Trophoblast cell (in vitro differentiated cells and primary cell): ENCODE results near the gene MMS19.

Experiments
- DNase-seq, 2 donors: peaks; one replicate each; pipeline ENCODE4 v3.0.0-alpha.2; 2016
- H2AFZ ChIP-seq: 2 replicates; pipeline ENCODE4 v1.6.1; 2013; ENCODE audit warnings: low read length, moderate library complexity, mild to moderate bottlenecking; ENCODE audit not compliant: insufficient read depth, poor library complexity
- H2AK5ac ChIP-seq: 2 replicates; pipeline ENCODE4 v1.6.1; 2013; ENCODE audit warnings: mild to moderate bottlenecking, low read length
- H2BK120ac ChIP-seq: 2 replicates; pipeline ENCODE4 v1.6.1; 2013; ENCODE audit warnings: low read length, mild to moderate bottlenecking, moderate library complexity; ENCODE audit not compliant: insufficient read depth, poor library complexity
- H2BK12ac ChIP-seq: 2 replicates; pipeline ENCODE4 v1.6.1; 2013; ENCODE audit warnings: mild to moderate bottlenecking, low read length, moderate library complexity
- H2BK5ac ChIP-seq: 2 replicates; pipeline ENCODE4 v1.6.1; 2013; ENCODE audit warnings: low read length, low read depth, moderate library complexity, mild to moderate bottlenecking; ENCODE audit not compliant: poor library complexity
- H3K14ac ChIP-seq: 2 replicates; pipeline ENCODE4 v1.6.1; 2013; ENCODE audit warnings: mild to moderate bottlenecking, low read length
- H3K18ac ChIP-seq: 2 replicates; pipeline ENCODE4 v1.6.1; 2013; ENCODE audit warnings: mild to moderate bottlenecking, low read length
- H3K23ac ChIP-seq: 2 replicates; pipeline ENCODE4 v1.6.1; 2013; ENCODE audit warnings: low read length
- H3K27ac ChIP-seq: 2 replicates; pipeline ENCODE4 v1.5.1; 2013; ENCODE audit warnings: low read depth, mild to moderate bottlenecking, inconsistent platforms, low read length, moderate library complexity
- H3K27me3 ChIP-seq: 2 replicates; pipeline ENCODE4 v1.6.1; 2013; ENCODE audit warnings: inconsistent platforms, mild to moderate bottlenecking, low read length, moderate library complexity; ENCODE audit not compliant: insufficient read depth
- H3K36me3 ChIP-seq, 2 experiments: 1 replicate in 1 of 2; 2 replicates in 1 of 2; pipeline ENCODE4 v1.6.1; 2013; ENCODE audit warnings: low read length in 2 of 2, mild to moderate bottlenecking in 2 of 2, moderate library complexity in 1 of 2; ENCODE audit not compliant: insufficient read depth in 2 of 2, control insufficient read depth in 1 of 2
- H3K4ac ChIP-seq: 2 replicates; pipeline ENCODE4 v1.6.1; 2013; ENCODE audit warnings: low read depth, mild to moderate bottlenecking, low read length, moderate library complexity
- H3K4me1 ChIP-seq, 2 experiments: 1 replicate in 1 of 2; 2 replicates in 1 of 2; pipeline ENCODE4 v1.6.1; 2013; ENCODE audit warnings: low read length in 2 of 2, mild to moderate bottlenecking in 2 of 2, moderate library complexity in 1 of 2; ENCODE audit not compliant: insufficient read depth in 2 of 2, control insufficient read depth in 1 of 2
- H3K4me2 ChIP-seq: 2 replicates; pipeline ENCODE4 v1.6.1; 2013; ENCODE audit warnings: inconsistent platforms, mild to moderate bottlenecking, low read length, moderate library complexity
- H3K4me3 ChIP-seq: 2 replicates; pipeline ENCODE4 v1.5.1; 2013; ENCODE audit warnings: mild to moderate bottlenecking, low read depth, low read length, inconsistent platforms
- H3K79me1 ChIP-seq: one replicate; pipeline ENCODE4 v1.6.1; 2013; ENCODE audit warnings: low read length
- H3K79me2 ChIP-seq: 2 replicates; pipeline ENCODE4 v1.6.1; 2013; ENCODE audit warnings: low read length, mild to moderate bottlenecking; ENCODE audit not compliant: control insufficient read depth, insufficient read depth, poor library complexity
- H3K9ac ChIP-seq: 2 replicates; pipeline ENCODE4 v1.6.1; 2013; ENCODE audit warnings: mild to moderate bottlenecking, low read length
- H3K9me3 ChIP-seq: 2 replicates; pipeline ENCODE4 v1.6.1; 2013; ENCODE audit warnings: low read depth, mild to moderate bottlenecking, control low read depth, inconsistent platforms, low read length; ENCODE audit not compliant: insufficient read depth
- H4K12ac ChIP-seq: 2 replicates; pipeline ENCODE4 v1.6.1; 2013; ENCODE audit warnings: low read depth, mild to moderate bottlenecking, low read length, moderate library complexity
- H4K8ac ChIP-seq: 2 replicates; pipeline ENCODE4 v1.6.1; 2013; ENCODE audit warnings: low read depth, mild to moderate bottlenecking, low read length, moderate library complexity
- H4K91ac ChIP-seq: one replicate; pipeline ENCODE4 v1.6.1; 2013; ENCODE audit warnings: low read depth, mild to moderate bottlenecking, low read length, moderate library complexity
- WGBS: extraction: QIAGEN DNeasy Blood & Tissue Kit; methylation state at CpG from one replicate; pipeline ENCODE4 v1.1.7; 2013; ENCODE audit warnings: missing lambda C conversion rate; ENCODE audit not compliant: insufficient read length, insufficient coverage; ENCODE audit errors: extremely low coverage; 5-methylcytosine and 5-hydroxymethylcytosine counted together

Gene MMS19

DNA sequence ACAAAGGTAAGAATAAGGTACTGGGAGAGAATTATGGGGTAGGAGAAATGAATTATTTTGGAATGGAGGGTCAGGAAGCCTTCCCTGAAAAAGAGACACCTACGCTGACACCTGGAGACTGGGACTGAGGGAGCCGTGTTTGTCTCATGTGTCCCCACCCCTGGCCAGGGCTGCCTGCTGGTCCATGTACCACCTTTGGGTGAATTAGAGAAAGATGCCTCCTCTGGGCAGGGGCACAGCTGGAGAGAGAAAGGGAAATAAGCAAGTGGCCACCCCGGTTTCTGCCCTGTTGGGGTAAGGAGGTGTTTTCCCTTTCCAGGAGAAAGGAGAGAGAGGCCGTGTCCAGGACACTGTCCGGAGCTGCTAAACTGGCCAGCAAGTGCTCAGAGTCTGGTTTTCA lies 22.3 kb upstream of the MMS19 start:
- H3K14ac ChIP-seq: no peak overlapping the region
- H2BK12ac ChIP-seq: no peak overlapping the region
- peaks cover 8 to 11% of the 10 kb centered on the region in 2 experiments for H3K4me1 ChIP-seq
- no peak overlapping the region for H2BK120ac ChIP-seq
- H3K27me3 ChIP-seq: no peaks in the 10 kb centered on the region
- no peak overlapping the region for H3K4me2 ChIP-seq
- no peaks in the 10 kb centered on the region for H3K36me3 ChIP-seq
- DNase-seq: no peak
- H3K9me3 ChIP-seq: no peaks in the 10 kb centered on the region
- no peak overlapping the region for H3K27ac ChIP-seq
- H2BK5ac ChIP-seq: no peak overlapping the region
- H4K91ac ChIP-seq: no peak overlapping the region
- no peak overlapping the region for H3K23ac ChIP-seq
- H2AFZ ChIP-seq: no peak overlapping the region
- H3K18ac ChIP-seq: no peak overlapping the region
- H4K8ac ChIP-seq: no peak overlapping the region
- no peak overlapping the region for H3K4ac ChIP-seq
- H3K79me2 ChIP-seq: peaks cover 1% of the 10 kb centered on the region
- no peak overlapping the region for H4K12ac ChIP-seq
- no peak overlapping the region for H3K9ac ChIP-seq
- H3K4me3 ChIP-seq: no peak overlapping the region
- WGBS: no CpG with 5 or more reads among the region's 5 CpGs
- no peak overlapping the region for H2AK5ac ChIP-seq
- H3K79me1 ChIP-seq: no peaks in the 10 kb centered on the region

DNA sequence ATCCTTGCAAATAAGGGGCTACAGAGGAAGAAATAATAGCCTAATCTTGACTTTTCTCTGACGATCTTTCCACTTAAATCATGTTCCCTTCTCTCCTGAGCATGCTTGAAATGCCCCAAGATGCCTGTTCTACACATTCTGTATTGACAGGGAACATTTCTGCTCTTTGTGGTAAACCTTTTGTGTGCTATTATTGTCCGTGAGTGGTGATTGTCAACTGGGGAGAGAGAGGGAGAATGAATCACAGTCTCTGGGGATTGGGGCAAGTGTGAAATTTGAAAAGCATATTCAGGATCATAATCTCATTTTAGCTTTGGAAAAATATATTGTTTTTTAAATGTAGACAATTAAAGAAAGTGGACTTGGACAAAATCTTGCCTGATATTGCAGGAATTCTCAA lies 21.1 kb upstream of the MMS19 start:
- H3K14ac ChIP-seq: no peak overlapping the region
- no peak overlapping the region for H3K4me3 ChIP-seq
- H3K4me2 ChIP-seq: no peak overlapping the region
- peaks cover 1% of the 10 kb centered on the region for H3K79me2 ChIP-seq
- WGBS: no CpG with 5 or more reads among the region's 2 CpGs
- H4K8ac ChIP-seq: no peak overlapping the region
- H3K27ac ChIP-seq: no peak overlapping the region
- no peaks in the 10 kb centered on the region for H3K36me3 ChIP-seq
- no peak overlapping the region for H3K23ac ChIP-seq
- H2BK120ac ChIP-seq: no peak overlapping the region
- no peak for DNase-seq
- H2AFZ ChIP-seq: no peak overlapping the region
- no peaks in the 10 kb centered on the region for H3K79me1 ChIP-seq
- no peak overlapping the region for H3K9ac ChIP-seq
- H3K18ac ChIP-seq: no peak overlapping the region
- H3K4me1 ChIP-seq: peaks cover 8 to 11% of the 10 kb centered on the region in 2 experiments
- no peaks in the 10 kb centered on the region for H3K9me3 ChIP-seq
- H2BK12ac ChIP-seq: no peak overlapping the region
- H2BK5ac ChIP-seq: no peak overlapping the region
- H3K4ac ChIP-seq: no peak overlapping the region
- H4K12ac ChIP-seq: no peak overlapping the region
- no peaks in the 10 kb centered on the region for H3K27me3 ChIP-seq
- no peak overlapping the region for H2AK5ac ChIP-seq
- no peak overlapping the region for H4K91ac ChIP-seq

DNA sequence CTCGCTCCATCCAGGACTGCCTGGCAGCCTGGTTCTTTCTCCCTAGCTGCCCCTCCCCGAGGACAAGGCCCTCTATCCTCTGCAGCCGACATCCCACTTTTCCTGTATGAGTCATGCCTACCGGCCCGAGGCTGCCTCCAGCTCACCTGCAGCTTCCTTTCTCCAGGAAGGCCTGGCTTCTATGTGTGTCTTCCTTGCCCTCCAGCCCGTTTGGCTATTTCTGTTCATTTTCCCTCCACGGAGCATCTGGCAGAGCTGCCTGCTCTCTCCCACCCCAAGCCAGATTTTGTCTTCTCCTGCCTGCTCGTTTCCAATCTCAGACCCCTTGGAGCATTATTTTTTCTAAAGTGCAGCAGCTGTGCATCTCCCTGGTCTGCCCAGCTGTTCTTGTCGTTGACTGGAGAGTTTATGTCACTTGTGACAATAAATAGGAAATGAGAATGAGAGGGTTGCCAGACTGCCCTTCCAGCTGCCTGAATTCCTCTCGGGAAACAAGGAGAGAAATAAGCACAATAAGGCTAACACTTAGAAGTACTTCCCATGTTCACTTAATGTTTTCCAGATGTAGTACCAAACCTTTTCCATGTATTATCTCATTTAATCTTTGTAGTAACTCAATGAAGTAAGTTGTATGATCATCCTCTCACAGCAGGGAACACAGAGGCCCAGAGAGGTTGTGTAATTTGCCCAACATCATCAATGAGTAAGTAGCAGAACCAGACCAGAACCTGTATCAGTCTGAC lies 20.2 kb upstream of the MMS19 start:
- Histone ChIP-seq H3K18ac (no peak overlapping the region), H3K14ac (no peak overlapping the region), H4K8ac (no peak overlapping the region), H2BK5ac (no peak overlapping the region), H2BK12ac (no peak overlapping the region), H3K79me2 (peaks cover 1% of the 10 kb centered on the region), H3K9me3 (no peaks in the 10 kb centered on the region), H2AFZ (no peak overlapping the region), H3K4me3 (no peak overlapping the region), H3K23ac (no peak overlapping the region), H4K12ac (no peak overlapping the region), H3K79me1 (no peaks in the 10 kb centered on the region), H4K91ac (no peak overlapping the region), H3K4me1 (peaks cover 8 to 11% of the 10 kb centered on the region in 2 experiments), H3K27ac (peak overlapping the region; percentile 5), H2BK120ac (no peak overlapping the region), H2AK5ac (no peak overlapping the region), H3K36me3 (no peaks in the 10 kb centered on the region), H3K4ac (no peak overlapping the region), H3K4me2 (no peak overlapping the region), H3K27me3 (no peaks in the 10 kb centered on the region), H3K9ac (no peak overlapping the region)
- no CpG with 5 or more reads among the region's 10 CpGs for WGBS
- peak; percentile 41 to 50 for DNase-seq

DNA sequence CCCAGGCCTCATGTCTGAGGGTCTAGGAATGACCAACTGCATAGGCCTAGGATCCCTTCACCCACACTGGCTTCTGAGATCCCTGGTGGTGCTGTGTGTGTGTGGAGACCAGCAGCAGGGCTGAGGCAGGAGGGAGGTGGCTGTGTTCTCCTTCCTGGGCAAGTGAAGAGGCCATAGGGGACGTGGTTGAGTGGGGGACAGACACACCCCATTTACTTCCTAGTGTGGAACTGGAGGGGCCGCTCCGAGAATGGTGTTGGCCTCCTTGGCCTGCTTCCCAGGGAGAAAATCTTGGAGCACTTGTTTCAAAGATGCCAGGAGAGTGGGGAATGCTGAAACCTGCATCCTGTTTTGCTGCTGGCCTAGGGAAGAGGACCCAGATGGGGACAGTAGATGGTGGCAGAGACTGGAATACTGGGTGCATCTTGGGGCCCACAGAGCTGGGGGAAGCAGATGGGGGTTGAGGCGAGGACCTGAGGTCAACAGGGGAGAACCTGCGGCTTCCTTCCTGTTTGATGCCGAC lies 19.6 kb upstream of the MMS19 start:
- Histone ChIP-seq H3K9ac (no peak overlapping the region), H3K27me3 (no peaks in the 10 kb centered on the region), H3K4me2 (no peak overlapping the region), H3K4ac (no peak overlapping the region), H3K27ac (no peak overlapping the region), H3K79me2 (peaks cover 1% of the 10 kb centered on the region), H3K18ac (no peak overlapping the region), H2BK12ac (no peak overlapping the region), H4K91ac (no peak overlapping the region), H2BK120ac (no peak overlapping the region), H3K79me1 (no peaks in the 10 kb centered on the region), H4K8ac (no peak overlapping the region), H3K4me1 (peaks cover 8 to 11% of the 10 kb centered on the region in 2 experiments), H3K14ac (no peak overlapping the region), H3K9me3 (no peaks in the 10 kb centered on the region), H2AFZ (no peak overlapping the region), H2BK5ac (no peak overlapping the region), H4K12ac (no peak overlapping the region), H2AK5ac (peak overlapping the region; percentile 2), H3K4me3 (no peak overlapping the region), H3K36me3 (no peaks in the 10 kb centered on the region), H3K23ac (no peak overlapping the region)
- no CpG with 5 or more reads among the region's 6 CpGs for WGBS
- DNase-seq: no peak
